DND-41 (cell line): ENCODE results near the gene EIF2B1.

ENCODE experiments used
- EZH2 ChIP-seq: IDR thresholded peaks from 3 replicates; pipeline ENCODE4 v1.6.1; 2012; ENCODE audit warnings: borderline replicate concordance, low read depth, mild to moderate bottlenecking, moderate library complexity, low read length, inconsistent platforms; ENCODE audit not compliant: severe bottlenecking
- TF ChIP-seq, protein P1 (sequence below): IDR thresholded peaks from 2 replicates; pipeline ENCODE4 v1.5.1; 2012; ENCODE audit warnings: borderline replicate concordance, low read length, moderate library complexity, mild to moderate bottlenecking; ENCODE audit not compliant: poor library complexity, severe bottlenecking; ENCODE audit errors: extremely low read depth

DNA sequence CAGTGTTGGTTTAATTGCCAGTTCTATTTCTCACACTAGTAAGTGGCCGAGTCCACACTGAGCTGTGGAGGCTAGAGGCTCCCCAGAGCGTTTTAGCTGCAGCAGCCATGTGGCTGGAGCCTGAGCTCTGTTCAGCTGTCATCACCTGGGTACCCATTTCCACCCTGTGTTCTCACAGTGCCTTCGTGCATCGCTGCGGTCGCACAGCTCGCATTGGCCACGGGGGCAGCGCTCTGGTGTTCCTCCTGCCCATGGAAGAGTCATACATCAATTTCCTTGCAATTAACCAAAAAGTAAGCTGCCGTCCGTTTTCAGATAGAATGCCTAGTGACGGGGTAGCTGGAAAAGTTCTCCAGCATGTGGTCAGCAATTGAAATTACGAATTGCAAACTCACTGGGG, 15.9 kb downstream of the EIF2B1 start:
- TF ChIP-seq, protein P1, sequence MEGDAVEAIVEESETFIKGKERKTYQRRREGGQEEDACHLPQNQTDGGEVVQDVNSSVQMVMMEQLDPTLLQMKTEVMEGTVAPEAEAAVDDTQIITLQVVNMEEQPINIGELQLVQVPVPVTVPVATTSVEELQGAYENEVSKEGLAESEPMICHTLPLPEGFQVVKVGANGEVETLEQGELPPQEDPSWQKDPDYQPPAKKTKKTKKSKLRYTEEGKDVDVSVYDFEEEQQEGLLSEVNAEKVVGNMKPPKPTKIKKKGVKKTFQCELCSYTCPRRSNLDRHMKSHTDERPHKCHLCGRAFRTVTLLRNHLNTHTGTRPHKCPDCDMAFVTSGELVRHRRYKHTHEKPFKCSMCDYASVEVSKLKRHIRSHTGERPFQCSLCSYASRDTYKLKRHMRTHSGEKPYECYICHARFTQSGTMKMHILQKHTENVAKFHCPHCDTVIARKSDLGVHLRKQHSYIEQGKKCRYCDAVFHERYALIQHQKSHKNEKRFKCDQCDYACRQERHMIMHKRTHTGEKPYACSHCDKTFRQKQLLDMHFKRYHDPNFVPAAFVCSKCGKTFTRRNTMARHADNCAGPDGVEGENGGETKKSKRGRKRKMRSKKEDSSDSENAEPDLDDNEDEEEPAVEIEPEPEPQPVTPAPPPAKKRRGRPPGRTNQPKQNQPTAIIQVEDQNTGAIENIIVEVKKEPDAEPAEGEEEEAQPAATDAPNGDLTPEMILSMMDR, result no peak
- TF ChIP-seq EZH2, result no peak
